Calu3 (cell line): ENCODE results near the gene SLC10A3. TPM values are rescaled to one million over a fixed set of nuclear protein-coding genes. Genes with fewer than 3 reads are reported as not detected.

ENCODE experiments used
- BruUV-seq: library from RNA; stranded (reverse); fragments of 400-500 nt; replicated peaks from 2 replicates; lab custom pipeline; 2021; lab: Mats Ljungman, UMichigan
- CTCF ChIA-PET: fragments of 300-600 bp; sonication (Branson Sonifier 250); formaldehyde crosslinking; loops from one replicate; lab custom pipeline; 2022; ENCODE audit warnings: antibody characterized with exemption; lab: Charles Lee
- DNase-seq: peaks from one replicate; pipeline ENCODE4 v3.0.0; 2022
- H3K27ac Mint-ChIP-seq: one replicate; pipeline ENCODE4 v1.8.0; 2022; ENCODE audit warnings: mixed read lengths; ENCODE audit not compliant: unreplicated experiment
- H3K27me3 Mint-ChIP-seq: one replicate; pipeline ENCODE4 v1.8.0; 2022; ENCODE audit warnings: mixed read lengths; ENCODE audit not compliant: unreplicated experiment
- H3K36me3 Mint-ChIP-seq: one replicate; pipeline ENCODE4 v1.8.0; 2022; ENCODE audit warnings: mild to moderate bottlenecking, moderate library complexity, mixed read lengths; ENCODE audit not compliant: insufficient read depth, unreplicated experiment
- H3K4me1 Mint-ChIP-seq: one replicate; pipeline ENCODE4 v1.8.0; 2022; ENCODE audit warnings: mild to moderate bottlenecking, low read depth, mixed read lengths; ENCODE audit not compliant: unreplicated experiment
- H3K4me3 Mint-ChIP-seq: one replicate; pipeline ENCODE4 v1.8.0; 2022; ENCODE audit warnings: mild to moderate bottlenecking, low read depth, moderate library complexity, mixed read lengths; ENCODE audit not compliant: unreplicated experiment
- H3K9me3 Mint-ChIP-seq: one replicate; pipeline ENCODE4 v1.8.0; 2022; ENCODE audit warnings: low read depth, mixed read lengths; ENCODE audit not compliant: unreplicated experiment
- intact Hi-C: fragments of 100-400 bp; cut with micrococcal nuclease; formaldehyde crosslinking; loops from one replicate; pipeline ENCODE4 v1.10.0; 2022; ENCODE audit not compliant: unreplicated experiment
- total RNA-seq: library from RNA; stranded (reverse); gene quantifications from 2 replicates; pipeline ENCODE4 v1.2.3, GENCODE V29; 2022
- TF ChIP-seq, protein P1 (sequence below): fragments of 200-600 bp; IDR thresholded peaks from one replicate; pipeline ENCODE4 v1.8.0; 2022; ENCODE audit warnings: antibody characterized with exemption; ENCODE audit not compliant: unreplicated experiment

Gene SLC10A3
- total RNA-seq, 1 experiment from 2014 or later: 21.5 TPM

DNA sequence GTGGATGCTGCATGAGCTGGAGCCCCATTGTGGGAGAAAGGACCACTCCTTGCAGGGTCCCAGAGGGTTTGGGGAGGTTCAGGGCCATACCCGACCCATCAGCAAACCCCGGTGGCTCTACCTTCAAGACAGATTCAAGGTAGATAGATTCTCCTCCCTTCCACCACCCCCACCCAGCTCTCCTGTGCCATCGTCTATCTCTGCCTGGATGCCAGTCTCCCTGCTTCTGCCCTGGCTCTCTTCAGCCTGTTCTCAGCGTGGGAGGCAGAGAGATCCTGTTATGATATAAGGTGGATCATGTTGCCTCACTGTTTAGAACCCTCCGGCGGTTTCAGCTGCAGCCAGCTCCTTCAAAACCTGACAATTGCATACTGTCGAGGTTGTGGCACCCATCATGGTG, 16.7 kb downstream of the SLC10A3 start:
- Mint-ChIP-seq H3K4me3 (no peak overlapping the region), H3K27ac (no peak overlapping the region)
- CTCF ChIA-PET: no interaction called here

GRCh38 chrX:154472685-154473632, 17.5 kb downstream of the SLC10A3 start:
- H3K27me3 Mint-ChIP-seq: no peaks in the 10 kb centered on the region
- no TSS peak for BruUV-seq
- CTCF ChIA-PET: no interaction called here
- intact Hi-C loops: no loop called here
- TF ChIP-seq, protein P1, sequence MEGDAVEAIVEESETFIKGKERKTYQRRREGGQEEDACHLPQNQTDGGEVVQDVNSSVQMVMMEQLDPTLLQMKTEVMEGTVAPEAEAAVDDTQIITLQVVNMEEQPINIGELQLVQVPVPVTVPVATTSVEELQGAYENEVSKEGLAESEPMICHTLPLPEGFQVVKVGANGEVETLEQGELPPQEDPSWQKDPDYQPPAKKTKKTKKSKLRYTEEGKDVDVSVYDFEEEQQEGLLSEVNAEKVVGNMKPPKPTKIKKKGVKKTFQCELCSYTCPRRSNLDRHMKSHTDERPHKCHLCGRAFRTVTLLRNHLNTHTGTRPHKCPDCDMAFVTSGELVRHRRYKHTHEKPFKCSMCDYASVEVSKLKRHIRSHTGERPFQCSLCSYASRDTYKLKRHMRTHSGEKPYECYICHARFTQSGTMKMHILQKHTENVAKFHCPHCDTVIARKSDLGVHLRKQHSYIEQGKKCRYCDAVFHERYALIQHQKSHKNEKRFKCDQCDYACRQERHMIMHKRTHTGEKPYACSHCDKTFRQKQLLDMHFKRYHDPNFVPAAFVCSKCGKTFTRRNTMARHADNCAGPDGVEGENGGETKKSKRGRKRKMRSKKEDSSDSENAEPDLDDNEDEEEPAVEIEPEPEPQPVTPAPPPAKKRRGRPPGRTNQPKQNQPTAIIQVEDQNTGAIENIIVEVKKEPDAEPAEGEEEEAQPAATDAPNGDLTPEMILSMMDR: no peak
- no peak overlapping the region for H3K27ac Mint-ChIP-seq
- H3K4me1 Mint-ChIP-seq: no peaks in the 10 kb centered on the region
- H3K4me3 Mint-ChIP-seq: no peak overlapping the region
- peaks cover 45% of the 10 kb centered on the region for H3K36me3 Mint-ChIP-seq
- DNase-seq: no peak
- H3K9me3 Mint-ChIP-seq: no peaks in the 10 kb centered on the region

More for the DNA sequence above, 16.7 kb downstream of the SLC10A3 start:
- peaks cover 49% of the 10 kb centered on the region for H3K36me3 Mint-ChIP-seq
- no peaks in the 10 kb centered on the region for H3K27me3 Mint-ChIP-seq
- H3K9me3 Mint-ChIP-seq: no peaks in the 10 kb centered on the region
- TF ChIP-seq, protein P1: no peak
- intact Hi-C loops: no loop called here
- BruUV-seq: no TSS peak
- DNase-seq: no peak
- H3K4me1 Mint-ChIP-seq: no peaks in the 10 kb centered on the region

GRCh38 chrX:154471839-154472684, 18.4 kb downstream of the SLC10A3 start:
- Mint-ChIP-seq H3K4me3 (no peak overlapping the region), H3K27me3 (no peaks in the 10 kb centered on the region), H3K27ac (no peak overlapping the region), H3K9me3 (no peaks in the 10 kb centered on the region), H3K36me3 (peaks cover 38% of the 10 kb centered on the region), H3K4me1 (no peaks in the 10 kb centered on the region)
- no TSS peak for BruUV-seq
- intact Hi-C loops: no loop called here
- no peak for DNase-seq
- CTCF ChIA-PET: interaction anchor here (0.6 kb wide), 1 partner anchor 598 kb away, joined by 3 read pairs; no protein-coding TSS in a partner anchor
- TF ChIP-seq, protein P1: no peak

DNA sequence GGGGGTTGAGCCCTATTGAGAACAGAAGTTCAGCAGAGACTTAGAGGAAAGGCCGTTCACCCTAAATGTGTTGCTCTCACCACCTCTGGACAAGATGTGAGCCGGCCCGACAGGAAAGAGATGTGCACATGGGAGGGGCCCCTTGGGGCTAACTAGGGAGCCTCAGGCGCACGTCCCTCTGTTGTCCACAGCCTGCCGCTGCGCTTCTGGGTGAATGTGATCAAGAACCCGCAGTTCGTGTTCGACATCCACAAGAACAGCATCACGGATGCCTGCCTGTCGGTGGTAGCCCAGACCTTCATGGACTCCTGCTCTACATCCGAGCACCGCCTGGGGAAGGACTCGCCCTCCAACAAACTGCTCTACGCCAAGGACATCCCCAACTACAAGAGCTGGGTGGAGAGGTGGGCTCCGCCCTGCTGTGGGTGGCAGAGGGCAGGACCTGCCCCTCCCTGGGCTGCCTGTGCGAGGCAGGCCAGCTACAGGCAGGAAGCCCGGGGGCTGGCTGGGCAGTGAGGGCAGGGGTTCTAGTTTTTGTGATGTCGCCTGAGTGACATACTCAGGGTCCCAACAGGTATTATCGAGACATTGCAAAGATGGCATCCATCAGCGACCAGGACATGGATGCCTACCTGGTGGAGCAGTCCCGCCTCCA, 19.4 kb downstream of the SLC10A3 start:
- CTCF ChIA-PET: interaction anchor here (0.6 kb wide), 1 partner anchor 599 kb away, joined by 3 read pairs; no protein-coding TSS in a partner anchor
- H3K4me3 Mint-ChIP-seq: no peak overlapping the region
- no peak overlapping the region for H3K27ac Mint-ChIP-seq
- DNase-seq: no peak
- no peaks in the 10 kb centered on the region for H3K9me3 Mint-ChIP-seq
- peaks cover 34% of the 10 kb centered on the region for H3K36me3 Mint-ChIP-seq
- intact Hi-C loops: no loop called here
- H3K4me1 Mint-ChIP-seq: no peaks in the 10 kb centered on the region
- BruUV-seq: no TSS peak
- TF ChIP-seq, protein P1: no peak
- H3K27me3 Mint-ChIP-seq: no peaks in the 10 kb centered on the region
